K562 (cell line): ENCODE measurements around the gene TIMM44. TPM values are rescaled to one million over a fixed set of nuclear protein-coding genes. Genes with fewer than 3 reads are reported as not detected.

Experiments used
- ATAC-seq: fragments of 200-7000 bp; cut with Tn5 transposase; 3 replicates; pipeline ENCODE4 v1.9.1; 2020; ENCODE audit warnings: moderate library complexity
- BruUV-seq: library from RNA; stranded (reverse); fragments of 400-500 nt; replicated peaks from 2 replicates; lab custom pipeline; 2021; lab: Mats Ljungman, UMichigan
- CTCF ChIA-PET: fragments of 300-600 bp; formaldehyde crosslinking; extraction: SDS; loops from one replicate; lab custom pipeline; 2021; ENCODE audit warnings: low intra/inter-chr PET ratio; lab: Yijun Ruan, JAX
- POLR2A ChIA-PET: fragments of 300-600, 350-650 bp; sonication (Branson Sonifier 250); formaldehyde crosslinking; extraction: SDS; loops from one replicate; lab custom pipeline; 2021; ENCODE audit warnings: antibody characterized with exemption, inconsistent platforms; lab: Yijun Ruan, JAX
- DNase-seq, 4 experiments: peaks; one replicate each; pipeline versions ENCODE4 v3.0.0 to v3.0.0-alpha.2; 2011 to 2018; ENCODE audit warnings: low spot score in 3 of 4, mixed read lengths in 3 of 4; ENCODE audit errors: extremely low read depth in 1 of 4
- FAIRE-seq: peaks from 2 replicates; lab custom pipeline; 2011; peaks lifted over from hg19 to GRCh38; lab: Jason Lieb, UNC
- H2AFZ ChIP-seq: 2 replicates; pipeline ENCODE4 v1.6.0; 2011; ENCODE audit warnings: low read depth, low read length, control low read depth, inconsistent platforms
- H3K27ac ChIP-seq: fragments of 200-600 bp; 3 replicates; pipeline ENCODE4 v1.8.0; 2011; ENCODE audit warnings: low read depth, mild to moderate bottlenecking, control low read depth, inconsistent platforms, low read length, moderate library complexity, mixed read lengths; ENCODE audit errors: extremely low read depth
- H3K27me3 ChIP-seq, 2 experiments: fragments of 300-600 bp in 1 of 2; 2 replicates in 1 of 2; 3 replicates in 1 of 2; pipeline versions ENCODE4 v1.6.0 to v1.8.0; 2011; ENCODE audit warnings: inconsistent platforms in 2 of 2, low read length in 2 of 2, mild to moderate bottlenecking in 1 of 2, mixed read lengths in 1 of 2, moderate library complexity in 1 of 2; ENCODE audit not compliant: control insufficient read depth in 2 of 2, insufficient read depth in 2 of 2
- H3K36me3 ChIP-seq: fragments of 300-600 bp; 3 replicates; pipeline ENCODE4 v1.8.0; 2011; ENCODE audit warnings: mild to moderate bottlenecking, low read length, inconsistent platforms; ENCODE audit not compliant: control insufficient read depth, insufficient read depth
- H3K4me1 ChIP-seq, 2 experiments: fragments of 200-600 bp in 1 of 2; replicated peaks in 1 of 2; 2 replicates in 1 of 2; 3 replicates in 1 of 2; pipeline versions ENCODE4 v1.5.1 to v1.8.0; 2011; ENCODE audit warnings: inconsistent platforms in 2 of 2, low read length in 2 of 2, mild to moderate bottlenecking in 1 of 2, mixed read lengths in 1 of 2, moderate library complexity in 1 of 2; ENCODE audit not compliant: control insufficient read depth in 2 of 2, insufficient read depth in 2 of 2
- H3K4me2 ChIP-seq: 2 replicates; pipeline ENCODE4 v1.6.1; 2011; ENCODE audit warnings: low read length, control low read depth, inconsistent platforms, mixed read lengths; ENCODE audit not compliant: insufficient read depth
- H3K4me3 ChIP-seq: fragments of 200-600 bp; sonication (generic), shearing (Covaris generic); 2 replicates; pipeline ENCODE4 v1.5.1; 2016; ENCODE audit warnings: control low read depth, inconsistent platforms
- H3K79me2 ChIP-seq: fragments of 200-600 bp; 3 replicates; pipeline ENCODE4 v1.8.0; 2011; ENCODE audit warnings: low read length, inconsistent platforms; ENCODE audit not compliant: control insufficient read depth, insufficient read depth
- H3K9ac ChIP-seq, 2 experiments: 2 replicates each; pipeline versions ENCODE4 v1.6.0 to v1.6.1; 2011; ENCODE audit warnings: low read depth in 2 of 2, low read length in 2 of 2, control low read depth in 1 of 2, inconsistent platforms in 1 of 2, mild to moderate bottlenecking in 1 of 2, mixed read lengths in 1 of 2; ENCODE audit not compliant: insufficient read depth in 1 of 2
- H3K9me1 ChIP-seq: one replicate; pipeline ENCODE4 v1.6.0; 2011; ENCODE audit warnings: inconsistent platforms, mild to moderate bottlenecking, low read length, moderate library complexity; ENCODE audit not compliant: control insufficient read depth, insufficient read depth
- H3K9me3 ChIP-seq: replicated peaks from 2 replicates; pipeline ENCODE4 v1.5.1; 2011; ENCODE audit warnings: low read depth, low read length, inconsistent platforms; ENCODE audit not compliant: control insufficient read depth, insufficient read depth
- H4K20me1 ChIP-seq: replicated peaks from 2 replicates; pipeline ENCODE4 v1.6.1; 2011; ENCODE audit warnings: low read length, inconsistent platforms, mixed read lengths; ENCODE audit not compliant: control insufficient read depth, insufficient read depth
- E4F1 ChIP-seq: fragments of 250-450 bp; sonication (Bioruptor Pico); IDR thresholded peaks from 2 replicates; pipeline ENCODE4 v1.5.0; 2021; ENCODE audit warnings: mild to moderate bottlenecking, borderline replicate concordance
- NBN ChIP-seq: fragments of 450-650 bp; IDR thresholded peaks from 2 replicates; pipeline ENCODE4 v1.6.1; 2016; ENCODE audit warnings: low read depth, mild to moderate bottlenecking
- NR4A1 ChIP-seq, 2 experiments: fragments of 250-450 bp in 1 of 2; fragments of 450-650 bp in 1 of 2; sonication (Bioruptor Pico) in 1 of 2; IDR thresholded peaks; 2 replicates each; pipeline versions ENCODE4 v1.4.0 to v1.6.1; 2016 to 2020; ENCODE audit warnings: mild to moderate bottlenecking in 2 of 2, missing compliant biosample characterization in 1 of 2, missing genetic modification characterization in 1 of 2, moderate library complexity in 1 of 2
- POLR2G ChIP-seq: fragments of 200-400 bp; formaldehyde crosslinking; IDR thresholded peaks from 2 replicates; pipeline ENCODE4 v1.6.1; 2017; ENCODE audit warnings: low read depth, mild to moderate bottlenecking, antibody characterized with exemption, low read length, moderate library complexity
- RB1 ChIP-seq: fragments of 450-650 bp; IDR thresholded peaks from 2 replicates; pipeline ENCODE4 v1.6.1; 2017; ENCODE audit warnings: low read depth, mild to moderate bottlenecking
- TRIM28 ChIP-seq: fragments of 450-650 bp; IDR thresholded peaks from 2 replicates; pipeline ENCODE4 v1.6.1; 2017
- WGBS: fragments of 100-300 bp; shearing (Covaris generic); methylation state at CpG from one replicate; pipeline ENCODE4 v1.1.6; 2016; ENCODE audit warnings: low coverage, mixed read lengths; ENCODE audit not compliant: insufficient coverage; ENCODE audit errors: missing lambda C conversion rate; 5-methylcytosine and 5-hydroxymethylcytosine counted together
- in situ Hi-C: fragments of 300-500 bp; cut with MboI; formaldehyde crosslinking; loops from 4 replicates; pipeline ENCODE4 v1.15.0; 2018; ENCODE audit warnings: inconsistent platforms, mixed read lengths
- intact Hi-C: fragments of 100-400 bp; cut with micrococcal nuclease; formaldehyde crosslinking; loops from 2 replicates; pipeline ENCODE4 v1.14.2; 2022
- polyA plus RNA-seq, 8 experiments: library from polyadenylated mRNA; depleted of rRNA in 4 of 8; stranded (reverse) in 5 of 8; unstranded in 3 of 8; fragments of >200 nt; fragmentation: Nextera tagmentation in 2 of 8; fragmentation: Illumina TruSeq in 1 of 8; extraction: Ambion mirVana in 2 of 8; extraction: Trizol in 1 of 8; gene quantifications; 2 replicates each; pipeline versions ENCODE4 v1.2.1 to v1.2.3, GENCODE V29; 2011 to 2014; ENCODE audit warnings: inconsistent platforms in 1 of 8, missing spikeins in 1 of 8
- total RNA-seq, 7 experiments: library from RNA; depleted of rRNA in 6 of 7; stranded (reverse); fragments of >200 nt in 6 of 7; fragmentation: Illumina TruSeq in 2 of 7; extraction: Trizol in 2 of 7; gene quantifications; 2 replicates each; pipeline versions ENCODE4 v1.2.1 to v1.2.3, GENCODE V29; 2011 to 2021; ENCODE audit warnings: low replicate concordance in 1 of 7
- TF ChIP-seq, protein P1 (sequence below): fragments of 450-650 bp; IDR thresholded peaks from 2 replicates; pipeline ENCODE4 v1.7.0; 2016; ENCODE audit warnings: borderline replicate concordance

The TIMM44 gene
- total and polyA plus RNA-seq, 9 of the 15 experiments (the other 6 are each of a cell fraction or from before 2014, with no cell fraction given), result 10.3 to 231 (median 89.3) TPM

GRCh38 chr19:7979559-7979958 lies 36.1 kb upstream of the TIMM44 start:
- Histone ChIP-seq H3K4me1 (peaks cover 12 to 45% of the 10 kb centered on the region in 2 experiments; a peak in 4 of 5 replicates), H3K36me3 (peaks cover 93% of the 10 kb centered on the region), H4K20me1 (peaks cover 29% of the 10 kb centered on the region; the same call in 1 of the 2 replicates), H3K27me3 (no peaks in the 10 kb centered on the region), H3K9me1 (peaks cover 3% of the 10 kb centered on the region), H3K9ac (0 out of 4 replicates have a peak overlapping the region, but pooled peaks of 1 of the 2 experiments have one; percentile 38), H3K27ac (no peak overlapping the region), H3K4me3 (no peak overlapping the region), H3K9me3 (no peaks in the 10 kb centered on the region; the same call in 1 of the 2 replicates), H2AFZ (no peak overlapping the region), H3K79me2 (peaks cover 49% of the 10 kb centered on the region), H3K4me2 (no peak overlapping the region)
- FAIRE-seq (no peak), ATAC-seq (no peak), DNase-seq (no peak)
- no TSS peak for BruUV-seq
- TF ChIP-seq TRIM28, result no peak
- TF ChIP-seq POLR2G, result 0 out of 2 replicates have a peak, but pooled peaks have one; percentile 51
- in situ Hi-C loops, result no loop called here
- intact Hi-C loops, result no loop called here
- 87% methylated on average over 7 of the region's 8 CpGs for WGBS
- ChIA-PET CTCF (no interaction called here), POLR2A (interaction anchor here (1.0 kb wide), 1 partner anchor 8 kb away, joined by 3 read pairs; no protein-coding TSS in a partner anchor)

DNA sequence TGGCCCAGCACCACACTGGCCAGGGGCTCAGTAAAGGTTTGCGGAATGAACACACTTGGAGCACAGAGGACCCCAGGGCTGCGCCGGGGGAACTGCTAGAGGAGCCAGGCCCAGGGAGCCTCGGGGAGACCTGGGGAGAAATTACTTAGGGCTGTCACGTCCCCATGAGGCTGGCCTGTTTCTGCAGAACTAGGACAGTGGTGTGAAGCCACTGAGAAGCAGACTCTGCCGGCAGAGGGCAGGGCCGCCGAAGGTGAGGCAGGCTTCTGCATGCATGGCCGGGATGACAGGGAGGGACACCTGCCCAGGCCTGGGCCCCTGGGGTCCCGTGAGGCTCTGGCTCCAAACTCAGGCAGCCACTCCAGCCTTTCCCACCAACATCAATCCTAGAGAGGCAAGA lies 35.5 kb upstream of the TIMM44 start:
- ATAC-seq, result no peak
- H4K20me1 ChIP-seq, result peaks cover 23% of the 10 kb centered on the region

More for the DNA sequence above, 35.5 kb upstream of the TIMM44 start:
- Histone ChIP-seq H3K4me2 (no peak overlapping the region), H3K9ac (no peak overlapping the region), H3K4me1 (peaks cover 12 to 45% of the 10 kb centered on the region in 2 experiments; a peak in 4 of 5 replicates), H3K9me3 (no peaks in the 10 kb centered on the region; the same call in 1 of the 2 replicates), H3K36me3 (peaks cover 93% of the 10 kb centered on the region), H3K27me3 (no peaks in the 10 kb centered on the region), H3K79me2 (peaks cover 44% of the 10 kb centered on the region), H2AFZ (no peak overlapping the region), H3K4me3 (no peak overlapping the region), H3K9me1 (peaks cover 3% of the 10 kb centered on the region), H3K27ac (no peak overlapping the region)
- ChIA-PET CTCF (no interaction called here), POLR2A (interaction anchor here (1.0 kb wide), 1 partner anchor 8 kb away, joined by 3 read pairs; no protein-coding TSS in a partner anchor)
- DNase-seq (no peak), FAIRE-seq (no peak)
- in situ Hi-C loops (no loop called here), intact Hi-C loops (no loop called here)
- BruUV-seq, result no TSS peak
- WGBS, result 92% methylated on average over 10 of the region's 10 CpGs
- peak; percentile 22; the same call in 1 of the 2 replicates for TF ChIP-seq POLR2G
- TF ChIP-seq NBN, result no peak
- no peak for TF ChIP-seq NR4A1 (CRISPR knock-in tag; IDR thresholded peaks at IDR 0.05)
- no peak for TF ChIP-seq NR4A1 (tag; IDR thresholded peaks at IDR 0.05)
- no peak for TF ChIP-seq RB1
- TF ChIP-seq E4F1 (CRISPR knock-in tag), result no peak
- TF ChIP-seq, protein P1, sequence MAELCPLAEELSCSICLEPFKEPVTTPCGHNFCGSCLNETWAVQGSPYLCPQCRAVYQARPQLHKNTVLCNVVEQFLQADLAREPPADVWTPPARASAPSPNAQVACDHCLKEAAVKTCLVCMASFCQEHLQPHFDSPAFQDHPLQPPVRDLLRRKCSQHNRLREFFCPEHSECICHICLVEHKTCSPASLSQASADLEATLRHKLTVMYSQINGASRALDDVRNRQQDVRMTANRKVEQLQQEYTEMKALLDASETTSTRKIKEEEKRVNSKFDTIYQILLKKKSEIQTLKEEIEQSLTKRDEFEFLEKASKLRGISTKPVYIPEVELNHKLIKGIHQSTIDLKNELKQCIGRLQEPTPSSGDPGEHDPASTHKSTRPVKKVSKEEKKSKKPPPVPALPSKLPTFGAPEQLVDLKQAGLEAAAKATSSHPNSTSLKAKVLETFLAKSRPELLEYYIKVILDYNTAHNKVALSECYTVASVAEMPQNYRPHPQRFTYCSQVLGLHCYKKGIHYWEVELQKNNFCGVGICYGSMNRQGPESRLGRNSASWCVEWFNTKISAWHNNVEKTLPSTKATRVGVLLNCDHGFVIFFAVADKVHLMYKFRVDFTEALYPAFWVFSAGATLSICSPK, result no peak
